Activated naive CD4-positive, alpha-beta T cell treated with anti-CD3 and anti-CD28 coated beads, Interleukin-2, amount 50 U/mL, for 72 hours (primary cell): ENCODE results near the gene XRCC4. TPM values are rescaled to one million over a fixed set of nuclear protein-coding genes. Genes with fewer than 3 reads are reported as not detected.

Experiments
- ATAC-seq, 2 donors: fragments of 150-1000 bp; cut with Tn5 transposase; 2 replicates each; pipeline ENCODE4 v1.10.0; 2021; ENCODE audit warnings: mild to moderate bottlenecking in 2 of 2, moderate library complexity in 2 of 2
- DNase-seq, 2 donors: peaks; one replicate each; pipeline ENCODE4 v3.0.0; 2021 to 2022; ENCODE audit warnings: low spot score in 2 of 2
- H3K27ac Mint-ChIP-seq, 2 donors: one replicate each; pipeline ENCODE4 v1.8.0; 2022; ENCODE audit warnings: mild to moderate bottlenecking in 2 of 2, mixed read lengths in 2 of 2
- H3K36me3 Mint-ChIP-seq, 2 donors: one replicate each; pipeline ENCODE4 v1.8.0; 2022; ENCODE audit warnings: mixed read lengths in 2 of 2
- H3K9me3 Mint-ChIP-seq, 2 donors: one replicate each; pipeline ENCODE4 v1.8.0; 2022; ENCODE audit warnings: mixed read lengths in 2 of 2
- total RNA-seq, 2 donors: library from RNA; stranded (reverse); gene quantifications; one replicate each; pipeline ENCODE4 v1.2.3, GENCODE V29; 2022

XRCC4 gene
- total RNA-seq, 2 donors from 2014 or later: 13.3 to 13.6 TPM

- H3K27ac Mint-ChIP-seq: no peak overlapping the region
- DNase-seq: no peak
- no peak for ATAC-seq
- H3K9me3 Mint-ChIP-seq: no peaks in the 10 kb centered on the region
- H3K36me3 Mint-ChIP-seq: no peaks in the 10 kb centered on the region
Measured at GRCh38 chr5:83392766-83393503, 315.6 kb downstream of the XRCC4 start.

GRCh38 chr5:83393504-83393866 lies 316.1 kb downstream of the XRCC4 start:
- no peaks in the 10 kb centered on the region for H3K9me3 Mint-ChIP-seq
- H3K36me3 Mint-ChIP-seq: no peaks in the 10 kb centered on the region

GRCh38 chr5:83394190-83394589 lies 316.8 kb downstream of the XRCC4 start:
- Mint-ChIP-seq H3K36me3 (no peaks in the 10 kb centered on the region), H3K9me3 (no peaks in the 10 kb centered on the region), H3K27ac (no peak overlapping the region)
- no peak for DNase-seq
- no peak for ATAC-seq

More at GRCh38 chr5:83393504-83393866, 316.1 kb downstream of the XRCC4 start:
- H3K27ac Mint-ChIP-seq: no peak overlapping the region
- DNase-seq (no peak), ATAC-seq (no peak)

- ATAC-seq (no peak), DNase-seq (no peak)
- Mint-ChIP-seq H3K9me3 (no peaks in the 10 kb centered on the region), H3K27ac (no peak overlapping the region), H3K36me3 (no peaks in the 10 kb centered on the region)
Measured at GRCh38 chr5:83396662-83397061, 319.3 kb downstream of the XRCC4 start.

GRCh38 chr5:83397658-83398057 lies 320.3 kb downstream of the XRCC4 start:
- H3K27ac Mint-ChIP-seq: no peak overlapping the region
- no peak for DNase-seq
- no peaks in the 10 kb centered on the region for H3K9me3 Mint-ChIP-seq
- ATAC-seq: no peak
- H3K36me3 Mint-ChIP-seq: no peaks in the 10 kb centered on the region

- Mint-ChIP-seq H3K36me3 (no peaks in the 10 kb centered on the region), H3K27ac (no peak overlapping the region), H3K9me3 (no peaks in the 10 kb centered on the region)
- DNase-seq: no peak
- ATAC-seq: no peak
Measured at GRCh38 chr5:83400241-83400640, 322.9 kb downstream of the XRCC4 start.

GRCh38 chr5:83400701-83401100 lies 323.4 kb downstream of the XRCC4 start:
- no peak overlapping the region for H3K27ac Mint-ChIP-seq
- H3K9me3 Mint-ChIP-seq: no peaks in the 10 kb centered on the region
- DNase-seq (no peak), ATAC-seq (no peak)
- H3K36me3 Mint-ChIP-seq: no peaks in the 10 kb centered on the region

GRCh38 chr5:83401122-83401731 lies 323.9 kb downstream of the XRCC4 start:
- no peaks in the 10 kb centered on the region for H3K36me3 Mint-ChIP-seq
- H3K9me3 Mint-ChIP-seq: no peaks in the 10 kb centered on the region
- ATAC-seq (peak in 1 of 2 donors; percentile 78), DNase-seq (no peak)
- H3K27ac Mint-ChIP-seq: no peak overlapping the region

- no peak for ATAC-seq
- Mint-ChIP-seq H3K27ac (no peak overlapping the region), H3K9me3 (no peaks in the 10 kb centered on the region), H3K36me3 (no peaks in the 10 kb centered on the region)
- DNase-seq: no peak
Measured at GRCh38 chr5:83401775-83402174, 324.4 kb downstream of the XRCC4 start.

Other genes with a start within 250 kb of the XRCC4 start
- gene TMEM167A, start 153 bp upstream of the XRCC4 start, total RNA-seq: 10 to 100 TPM; 58.4 to 65.5 TPM